Muscle layer of duodenum (tissue), 2 donors: ENCODE data around the gene ZBTB45.
"Not testable (repeated sequence)": the region's sequence is repeated elsewhere in the genome, so short reads cannot be mapped to it uniquely, and the experiment has no call there.

ENCODE experiments used
- H3K27ac ChIP-seq: one replicate; pipeline ENCODE4 v1.7.0; 2013; ENCODE audit warnings: mild to moderate bottlenecking, low read length
- H3K27me3 ChIP-seq: one replicate; pipeline ENCODE4 v1.7.0; 2013; ENCODE audit warnings: low read depth, mild to moderate bottlenecking, control low read depth, low read length
- H3K36me3 ChIP-seq, 2 donors: one replicate each; pipeline ENCODE4 v1.7.0; 2013; ENCODE audit warnings: low read length in 2 of 2, control low read depth in 1 of 2, mild to moderate bottlenecking in 1 of 2; ENCODE audit not compliant: insufficient read depth in 2 of 2, control insufficient read depth in 1 of 2
- H3K4me1 ChIP-seq, 2 donors: one replicate each; pipeline ENCODE4 v1.7.0; 2013; ENCODE audit warnings: low read length in 2 of 2, mild to moderate bottlenecking in 2 of 2, control low read depth in 1 of 2, moderate library complexity in 1 of 2; ENCODE audit not compliant: insufficient read depth in 2 of 2, control insufficient read depth in 1 of 2
- H3K4me3 ChIP-seq, 2 donors: one replicate each; pipeline ENCODE4 v1.7.0; 2013; ENCODE audit warnings: low read length in 2 of 2, low read depth in 1 of 2, mild to moderate bottlenecking in 1 of 2
- H3K9me3 ChIP-seq, 2 donors: one replicate each; pipeline ENCODE4 v1.7.0; 2013; ENCODE audit warnings: low read length in 2 of 2, control low read depth in 1 of 2, mild to moderate bottlenecking in 1 of 2; ENCODE audit not compliant: control insufficient read depth in 1 of 2
- donor health status: healthy.

Gene ZBTB45

GRCh38 chr19:58513213-58513693, 6.4 kb downstream of the ZBTB45 start:
- Histone ChIP-seq H3K27me3 (no peaks in the 10 kb centered on the region), H3K4me3 (peak overlapping the region in 1 of 2 donors; percentile 43), H3K9me3 (no peaks in the 10 kb centered on the region), H3K4me1 (peaks cover 8 to 37% of the 10 kb centered on the region in 2 donors), H3K36me3 (peaks cover 7 to 19% of the 10 kb centered on the region in 2 donors), H3K27ac (no peak overlapping the region)

GRCh38 chr19:58511353-58512208, 8.0 kb downstream of the ZBTB45 start, which contains the start of gene SLC27A5:
SLC27A5 (minus strand) TSS chr19:58511992; CDS start chr19:58511955, 37 bp downstream.
- peaks cover 7 to 11% of the 10 kb centered on the region in 2 donors for H3K36me3 ChIP-seq
- no peak within 1 kb of the TSS for H3K27ac ChIP-seq
- no peaks in the 10 kb centered on the region for H3K9me3 ChIP-seq
- no peaks in the 10 kb centered on the region for H3K27me3 ChIP-seq
- H3K4me1 ChIP-seq = peaks cover 4 to 21% of the 10 kb centered on the region in 2 donors
- H3K4me3 ChIP-seq = no peak within 1 kb of the TSS

GRCh38 chr19:58510084-58510862, 9.3 kb downstream of the ZBTB45 start:
- Histone ChIP-seq H3K4me1 (peaks cover 4 to 12% of the 10 kb centered on the region in 2 donors), H3K36me3 (peaks cover 0 to 1% of the 10 kb centered on the region in 2 donors), H3K4me3 (no peak overlapping the region), H3K27ac (no peak overlapping the region), H3K27me3 (no peaks in the 10 kb centered on the region), H3K9me3 (no peaks in the 10 kb centered on the region)

DNA sequence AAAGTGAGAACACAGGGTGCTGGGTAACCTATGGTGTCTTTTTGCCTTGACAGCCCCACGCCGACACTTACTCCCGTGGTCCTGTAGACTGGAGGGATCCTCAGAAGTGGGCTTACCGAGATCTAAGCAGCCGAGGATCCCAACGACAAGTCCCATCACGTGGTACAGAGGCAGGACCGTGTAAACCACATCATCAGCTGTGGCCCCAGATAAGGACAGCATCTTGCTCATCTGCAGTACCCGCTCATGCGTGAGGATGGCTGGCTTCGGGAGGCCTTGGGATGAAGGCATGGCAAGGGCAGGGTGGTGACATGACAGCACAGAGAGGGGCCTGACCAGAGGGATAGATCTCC, 9.9 kb downstream of the ZBTB45 start:
- no peaks in the 10 kb centered on the region for H3K36me3 ChIP-seq
- no peaks in the 10 kb centered on the region for H3K9me3 ChIP-seq
- H3K4me3 ChIP-seq = no peak overlapping the region
- H3K27ac ChIP-seq = no peak overlapping the region
- no peaks in the 10 kb centered on the region for H3K27me3 ChIP-seq
- H3K4me1 ChIP-seq = peaks cover 4 to 11% of the 10 kb centered on the region in 2 donors

DNA sequence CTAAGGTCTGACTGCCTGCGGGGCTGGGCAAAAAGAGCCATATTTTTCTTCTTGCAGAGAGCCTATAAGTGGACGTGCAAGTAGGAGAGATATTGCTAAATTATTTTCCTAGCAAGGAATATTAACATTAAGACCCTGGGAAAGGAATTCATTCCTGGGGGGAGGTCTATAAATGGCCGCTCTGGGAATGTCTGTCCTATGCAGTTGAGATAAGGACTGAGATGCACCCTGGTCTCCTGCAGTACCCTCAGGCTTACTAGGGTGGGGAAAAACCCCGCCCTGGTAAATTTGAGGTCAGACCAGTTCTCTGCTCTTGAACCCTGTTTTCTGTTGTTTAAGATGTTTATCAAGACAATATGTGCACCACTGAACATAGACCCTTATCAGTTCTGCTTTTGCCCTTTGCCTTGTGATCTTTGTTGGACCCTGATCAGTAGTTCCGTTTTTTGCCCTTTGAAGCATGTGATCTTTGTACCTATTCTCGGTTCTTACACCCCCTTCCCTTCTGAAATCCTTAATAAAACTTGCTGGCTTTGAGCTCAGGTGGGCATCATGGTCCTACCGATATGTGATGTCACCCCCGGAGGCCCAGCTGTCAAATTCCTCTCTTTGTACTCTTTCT, 11.9 kb downstream of the ZBTB45 start:
- not testable (repeated sequence) for H3K4me1 ChIP-seq, H3K27me3 ChIP-seq, H3K36me3 ChIP-seq, H3K4me3 ChIP-seq, H3K9me3 ChIP-seq, H3K27ac ChIP-seq

DNA sequence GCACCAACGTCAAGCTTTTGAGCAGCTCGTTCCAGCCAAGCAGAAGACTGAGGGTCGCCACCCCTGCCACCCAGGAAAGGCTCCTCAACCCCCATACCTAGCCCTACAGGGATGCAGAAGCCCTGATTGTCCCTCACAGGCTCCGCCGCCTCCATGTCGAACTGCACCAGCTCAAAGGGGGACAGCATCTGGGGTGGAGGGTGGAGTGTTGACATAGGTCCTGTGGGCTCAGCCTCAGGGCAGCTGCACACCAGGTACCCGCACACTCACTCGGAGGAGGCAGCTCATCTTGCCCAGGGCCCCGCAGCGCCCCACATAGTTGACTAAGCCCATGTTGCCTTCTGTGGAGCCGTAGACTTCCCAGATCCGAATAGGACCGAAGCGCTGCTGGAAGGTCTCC, 19.4 kb downstream of the ZBTB45 start:
- Histone ChIP-seq H3K27ac (no peak overlapping the region), H3K4me1 (peaks cover 0 to 9% of the 10 kb centered on the region in 2 donors)

DNA sequence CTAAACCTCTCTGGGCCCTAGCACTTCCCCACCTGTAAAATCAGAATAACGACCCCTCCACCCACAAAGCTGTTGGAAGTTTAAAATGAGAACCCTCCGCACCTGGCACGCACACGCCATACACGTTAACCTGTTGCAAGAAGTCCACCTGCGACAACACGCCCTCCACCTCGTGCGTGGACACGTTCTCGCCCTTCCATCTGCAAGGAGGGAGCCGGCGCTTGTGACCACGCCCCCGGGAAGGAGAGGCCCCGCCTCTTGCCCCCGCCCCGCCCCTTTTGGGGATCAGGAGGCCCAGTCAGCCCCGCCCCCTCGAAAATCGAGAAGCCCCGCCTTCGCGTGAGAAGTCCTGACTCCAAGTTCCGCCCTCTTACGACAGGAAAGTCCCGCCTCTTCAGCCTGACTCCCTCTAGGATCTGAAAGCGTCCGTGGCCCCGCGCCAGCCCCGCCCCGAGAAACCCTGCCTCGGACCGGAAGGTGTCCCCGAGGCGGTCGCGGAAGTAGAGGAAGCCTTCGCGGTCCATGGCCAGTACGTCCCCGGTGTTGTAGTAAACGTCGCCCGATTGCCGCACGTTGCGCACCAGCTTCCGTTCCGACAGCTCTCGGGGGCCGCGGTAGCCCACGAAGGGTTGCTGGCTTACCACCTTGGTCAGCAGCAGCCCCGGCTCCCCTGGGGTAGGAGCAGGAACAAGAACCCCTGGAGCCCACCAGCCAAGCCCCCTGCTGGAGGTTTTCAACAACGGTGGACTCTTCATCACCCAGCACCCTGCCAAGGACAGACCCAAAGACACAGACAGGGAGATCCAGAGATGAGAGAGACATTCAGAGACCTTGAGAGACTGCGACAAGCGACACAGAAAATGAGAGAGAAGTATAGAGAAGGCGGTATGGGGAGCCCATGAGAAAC, 20.3 kb downstream of the ZBTB45 start:
- H3K4me3 ChIP-seq = peak overlapping the region; percentile 63 to 66
- no peaks in the 10 kb centered on the region for H3K9me3 ChIP-seq
- no peaks in the 10 kb centered on the region for H3K27me3 ChIP-seq
- peaks cover 0 to 9% of the 10 kb centered on the region in 2 donors for H3K4me1 ChIP-seq
- no peaks in the 10 kb centered on the region for H3K36me3 ChIP-seq
- H3K27ac ChIP-seq = peak overlapping the region; percentile 3

More for the DNA sequence above, 19.4 kb downstream of the ZBTB45 start:
- H3K36me3 ChIP-seq = no peaks in the 10 kb centered on the region
- H3K4me3 ChIP-seq = peak overlapping the region in 1 of 2 donors; percentile 63
- H3K9me3 ChIP-seq = no peaks in the 10 kb centered on the region
- no peaks in the 10 kb centered on the region for H3K27me3 ChIP-seq

GRCh38 chr19:58498316-58499020, 21.1 kb downstream of the ZBTB45 start:
- H3K4me1 ChIP-seq = peaks cover 0 to 9% of the 10 kb centered on the region in 2 donors
- H3K36me3 ChIP-seq = no peaks in the 10 kb centered on the region
- H3K9me3 ChIP-seq = no peaks in the 10 kb centered on the region
- no peak overlapping the region for H3K27ac ChIP-seq
- H3K4me3 ChIP-seq = peak overlapping the region; percentile 57 to 63
- H3K27me3 ChIP-seq = no peaks in the 10 kb centered on the region

DNA sequence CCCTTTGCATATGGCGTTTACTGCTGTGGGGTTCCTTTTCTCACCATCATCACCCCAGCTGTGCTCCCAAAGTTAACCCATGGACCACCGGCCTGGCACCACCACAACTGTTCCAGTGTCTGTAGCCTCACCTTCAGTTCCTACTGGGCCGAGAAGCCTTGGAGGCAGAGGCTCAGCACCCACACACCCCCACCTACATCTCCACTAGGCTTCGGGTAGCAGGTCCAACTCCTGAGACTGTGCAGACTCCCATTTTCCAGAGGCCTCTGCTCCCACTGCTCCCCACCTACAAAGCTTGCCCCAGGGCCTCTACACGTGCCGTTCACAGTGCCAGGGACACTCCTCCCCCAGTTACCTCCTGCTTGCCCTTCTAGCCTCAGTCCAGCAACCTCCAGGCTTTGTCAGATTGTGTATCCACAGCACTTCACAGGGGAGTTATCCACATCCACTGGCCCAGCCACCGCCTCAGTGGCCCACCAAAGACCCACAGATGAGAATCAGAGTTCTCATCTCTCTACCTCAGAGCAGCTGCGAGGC, 21.9 kb downstream of the ZBTB45 start:
- H3K4me1 ChIP-seq = peaks cover 0 to 9% of the 10 kb centered on the region in 2 donors
- H3K9me3 ChIP-seq = no peaks in the 10 kb centered on the region
- H3K27ac ChIP-seq = no peak overlapping the region
- no peaks in the 10 kb centered on the region for H3K27me3 ChIP-seq
- no peak overlapping the region for H3K4me3 ChIP-seq
- H3K36me3 ChIP-seq = no peaks in the 10 kb centered on the region

GRCh38 chr19:58492265-58492664, 27.3 kb downstream of the ZBTB45 start:
- Histone ChIP-seq H3K4me3 (no peak overlapping the region), H3K4me1 (no peaks in the 10 kb centered on the region), H3K9me3 (no peaks in the 10 kb centered on the region), H3K36me3 (no peaks in the 10 kb centered on the region), H3K27ac (no peak overlapping the region), H3K27me3 (no peaks in the 10 kb centered on the region)
